IPS-NIHi7 (cell line): Measurements from ENCODE around the gene SERPINA3.
"Not testable (repeated sequence)": the region's sequence is repeated elsewhere in the genome, so short reads cannot be mapped to it uniquely, and the experiment has no call there.

Source experiments
- DNase-seq: peaks from one replicate; pipeline ENCODE4 v3.0.0; 2012; ENCODE audit warnings: mixed read lengths; ENCODE audit errors: extremely low spot score

The SERPINA3 gene

DNA sequence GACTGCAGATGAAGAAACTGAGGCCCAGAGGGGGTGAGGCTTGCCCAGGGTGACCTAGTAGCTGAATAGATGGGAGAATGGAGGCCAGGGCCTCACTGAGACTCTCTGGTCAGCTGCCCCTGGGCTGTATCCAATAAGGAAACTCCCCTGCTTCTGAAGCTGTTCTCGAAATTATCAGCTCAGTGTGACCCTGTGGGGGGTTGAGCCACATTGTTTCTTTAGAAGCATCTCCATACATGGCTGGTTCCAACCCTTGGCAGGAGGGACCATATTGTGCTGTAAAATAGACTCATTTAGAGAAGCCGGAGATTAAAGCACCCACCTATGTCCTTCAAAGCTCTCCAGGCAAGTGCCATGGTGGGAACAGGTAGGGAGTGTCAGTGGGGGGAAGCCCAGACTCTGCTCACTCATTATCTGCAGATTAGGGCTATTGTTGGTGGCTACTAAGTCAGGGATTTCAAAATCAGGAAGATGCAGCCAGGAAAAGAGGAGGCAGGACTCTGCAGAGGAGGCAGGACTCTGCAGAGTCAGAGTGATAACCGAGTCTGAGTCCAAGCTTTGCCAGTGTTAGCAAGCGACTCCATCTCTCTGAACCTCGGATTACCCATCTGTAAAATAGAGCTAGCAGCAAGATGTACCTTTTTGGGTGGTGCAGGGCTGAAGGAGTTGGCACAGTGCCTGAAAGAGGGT lies 27.5 kb upstream of the SERPINA3 start:
- no peak for DNase-seq

DNA sequence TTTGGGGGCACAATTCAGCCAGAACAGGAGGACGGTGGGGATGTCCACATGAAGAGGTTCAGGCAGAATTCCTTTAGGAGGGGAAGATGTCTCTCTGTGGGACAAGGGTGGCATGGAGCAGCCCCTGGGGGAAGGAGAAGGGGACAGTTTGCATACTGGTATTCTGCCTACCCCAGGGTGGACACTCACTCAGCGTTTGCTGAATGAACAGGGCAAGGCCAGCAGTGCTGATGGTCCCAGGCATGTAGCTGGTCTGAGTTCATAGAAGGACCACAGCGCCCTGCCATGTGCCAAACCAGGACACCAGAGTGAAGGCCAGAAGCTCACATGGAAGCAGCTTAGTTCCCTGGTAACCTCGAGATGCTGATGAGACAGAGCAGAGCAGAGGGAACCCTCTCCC lies 25.6 kb upstream of the SERPINA3 start:
- DNase-seq, result no peak

DNA sequence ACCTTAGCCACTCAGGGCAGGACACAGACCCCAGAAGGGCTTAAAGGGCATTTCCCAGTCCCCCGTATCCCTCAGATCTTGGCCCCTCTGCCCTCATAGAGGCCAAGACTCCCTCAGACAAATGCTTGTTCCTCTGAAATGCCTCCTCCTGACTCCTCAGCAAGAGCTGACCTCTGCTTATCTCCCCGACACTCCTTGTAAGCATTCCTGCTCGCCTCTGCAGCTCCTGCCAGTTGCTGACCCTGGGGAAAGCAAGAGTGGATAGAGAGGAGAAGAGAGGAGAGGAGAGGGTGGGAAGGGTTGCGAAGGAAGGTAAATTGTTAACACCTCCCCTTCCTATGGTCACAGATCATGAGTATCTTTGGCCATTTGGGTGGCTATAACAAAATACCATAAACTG lies 23.9 kb upstream of the SERPINA3 start:
- no peak for DNase-seq

DNA sequence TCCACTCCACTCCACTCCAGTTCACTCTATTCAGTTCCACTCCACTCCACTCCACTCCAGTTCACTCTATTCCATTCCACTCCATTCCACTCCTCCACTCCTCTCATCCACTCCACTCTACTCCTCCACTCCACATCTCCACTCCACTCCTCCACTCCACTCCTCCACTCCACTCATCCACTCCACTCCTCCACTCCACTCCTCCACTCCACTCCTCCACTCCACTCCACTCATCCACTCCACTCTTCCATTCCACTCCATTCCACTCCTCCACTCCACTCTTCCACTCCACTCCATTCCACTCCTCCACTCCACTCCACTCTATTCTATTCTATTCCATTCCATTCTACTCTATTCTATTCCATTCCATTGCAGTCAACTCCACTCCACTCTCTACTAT lies 21.1 kb upstream of the SERPINA3 start:
- no peak for DNase-seq

DNA sequence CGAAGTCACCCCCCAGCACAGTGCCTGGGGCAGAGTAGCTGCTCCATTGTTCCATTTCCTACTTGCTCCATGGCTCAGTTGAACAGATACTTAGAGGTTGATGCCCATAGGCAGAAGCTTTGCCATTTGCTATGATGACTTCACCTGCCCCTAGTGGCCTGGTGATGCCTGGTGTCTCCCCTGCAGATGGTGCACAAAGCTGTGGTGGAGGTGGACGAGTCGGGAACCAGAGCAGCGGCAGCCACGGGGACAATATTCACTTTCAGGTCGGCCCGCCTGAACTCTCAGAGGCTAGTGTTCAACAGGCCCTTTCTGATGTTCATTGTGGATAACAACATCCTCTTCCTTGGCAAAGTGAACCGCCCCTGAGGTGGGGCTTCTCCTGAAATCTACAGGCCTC lies 20.3 kb upstream of the SERPINA3 start:
- DNase-seq, result no peak

DNA sequence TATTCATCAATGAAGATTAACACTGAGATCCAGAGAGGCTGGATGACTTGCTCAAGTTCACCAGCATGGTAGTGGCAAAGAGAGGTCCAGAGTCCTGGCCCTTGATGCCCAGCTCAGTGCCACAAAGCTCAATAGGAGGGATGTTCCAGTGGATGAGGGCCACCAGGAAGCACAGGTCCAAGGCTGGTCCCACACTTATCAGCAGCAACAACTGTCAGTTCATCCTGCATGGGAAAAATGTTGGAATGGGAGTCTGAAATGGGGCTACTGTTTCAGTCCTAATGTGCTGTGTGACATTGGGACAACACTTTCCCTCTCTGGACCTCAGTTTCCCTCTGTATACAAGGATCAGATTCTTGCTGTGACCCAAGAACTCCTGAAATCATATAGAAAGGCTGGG lies 19.7 kb upstream of the SERPINA3 start:
- DNase-seq, result no peak

DNA sequence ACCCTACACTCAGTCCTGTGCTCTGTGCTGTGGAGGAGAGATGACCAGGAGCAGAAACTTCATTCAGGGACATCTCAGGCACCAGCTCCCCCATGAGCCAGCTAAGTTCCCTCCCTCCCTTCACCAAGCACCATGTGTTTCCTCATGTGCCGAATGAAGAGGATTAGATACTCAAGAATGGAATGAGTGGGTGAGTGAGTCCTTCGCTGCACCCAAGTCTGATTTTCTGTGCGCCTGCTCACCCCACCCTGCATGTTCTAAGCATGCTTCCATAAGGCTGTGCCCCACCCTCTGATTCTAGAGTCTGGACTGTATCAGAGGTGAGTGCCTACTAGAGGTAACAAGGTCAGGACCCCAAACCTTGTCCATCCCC lies 18.8 kb upstream of the SERPINA3 start:
- DNase-seq, result no peak

DNA sequence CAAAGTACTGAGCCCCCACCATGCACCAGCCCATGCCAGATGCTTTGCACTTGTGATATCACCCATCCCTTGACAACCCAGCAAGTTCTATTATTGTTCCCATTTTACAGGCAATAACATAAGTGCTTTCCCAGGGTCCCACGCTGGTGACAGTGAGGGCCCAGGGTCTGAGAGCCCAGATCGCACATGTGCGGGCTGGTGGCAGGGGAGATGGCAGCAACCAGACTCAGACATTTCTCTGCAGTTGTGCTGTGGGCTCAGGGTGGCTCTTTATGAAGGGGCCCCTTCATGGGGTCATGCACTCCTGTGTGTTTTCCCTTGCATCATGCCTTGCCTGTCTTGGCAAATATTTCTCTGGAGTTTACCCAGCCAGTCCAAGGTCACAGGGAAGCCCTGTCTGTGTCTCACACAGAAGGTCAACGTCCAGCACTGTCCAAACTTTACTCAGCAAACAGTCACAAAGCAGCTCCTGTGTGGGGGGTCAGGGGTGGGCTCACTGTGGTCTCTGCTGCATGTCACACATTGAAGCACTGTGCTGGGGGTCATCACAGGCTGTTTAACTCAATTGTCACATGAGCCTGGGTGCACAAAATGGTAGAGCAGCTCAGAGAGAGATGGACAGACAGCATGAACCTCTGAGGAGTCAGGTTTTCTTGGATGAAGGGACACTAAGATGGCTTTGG lies 18.3 kb upstream of the SERPINA3 start:
- DNase-seq, result no peak

DNA sequence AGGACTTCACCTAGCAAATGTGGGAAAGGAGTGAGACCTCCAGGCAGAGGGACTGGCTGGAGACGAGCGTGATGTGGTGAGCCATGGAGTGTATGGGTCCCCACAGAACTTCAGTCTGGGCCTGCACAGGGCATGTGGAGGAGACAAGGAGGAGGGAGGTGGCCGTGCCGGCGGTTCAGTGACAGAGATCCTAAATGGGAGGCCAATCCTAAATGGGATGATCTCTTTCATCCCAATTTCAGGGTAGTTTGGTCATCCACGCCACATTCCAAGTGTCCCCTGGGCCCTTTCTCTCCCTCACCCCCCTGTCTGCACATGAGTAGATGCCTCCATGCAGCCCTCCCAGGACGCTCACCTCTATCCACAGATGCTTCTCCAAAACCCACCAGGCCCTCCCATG lies 17.8 kb upstream of the SERPINA3 start:
- no peak for DNase-seq

DNA sequence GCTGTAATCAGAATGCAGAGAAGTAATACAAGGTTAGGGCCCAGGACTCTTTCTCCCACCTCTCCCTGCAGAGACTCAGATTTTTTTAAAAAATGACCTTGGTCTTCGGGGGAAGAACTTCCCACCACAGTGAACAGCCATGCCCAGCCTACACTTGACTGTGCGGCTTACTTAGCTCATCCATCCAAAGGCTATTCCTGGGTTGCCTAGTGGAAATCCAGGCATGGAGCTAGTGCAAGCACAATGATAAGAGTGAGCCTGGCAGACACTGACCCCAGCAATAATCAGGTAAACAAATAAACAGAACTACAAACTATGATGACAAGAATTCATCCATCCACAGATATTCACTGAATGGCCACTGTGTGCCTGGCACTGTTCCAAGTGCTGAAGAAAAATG lies 16.3 kb upstream of the SERPINA3 start:
- DNase-seq, result no peak

DNA sequence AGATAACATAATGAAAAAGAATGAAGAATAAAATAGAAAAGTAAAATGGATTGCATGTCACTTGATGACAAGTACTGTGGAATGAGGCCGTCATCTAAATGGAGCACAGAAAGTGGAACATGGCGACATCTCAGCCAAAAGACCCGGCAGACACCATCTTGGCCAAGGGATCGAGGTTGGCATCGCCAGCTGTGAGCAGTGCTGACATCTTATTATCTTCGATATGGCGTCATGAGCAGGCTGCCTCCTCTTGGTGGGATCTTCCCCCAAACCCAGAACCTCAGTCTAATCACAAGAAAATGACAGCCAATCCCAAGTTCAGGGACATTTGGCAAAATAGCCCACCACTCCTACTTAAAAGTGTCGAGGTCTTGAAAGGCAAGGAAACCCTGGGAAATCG lies 15.8 kb upstream of the SERPINA3 start:
- no peak for DNase-seq

DNA sequence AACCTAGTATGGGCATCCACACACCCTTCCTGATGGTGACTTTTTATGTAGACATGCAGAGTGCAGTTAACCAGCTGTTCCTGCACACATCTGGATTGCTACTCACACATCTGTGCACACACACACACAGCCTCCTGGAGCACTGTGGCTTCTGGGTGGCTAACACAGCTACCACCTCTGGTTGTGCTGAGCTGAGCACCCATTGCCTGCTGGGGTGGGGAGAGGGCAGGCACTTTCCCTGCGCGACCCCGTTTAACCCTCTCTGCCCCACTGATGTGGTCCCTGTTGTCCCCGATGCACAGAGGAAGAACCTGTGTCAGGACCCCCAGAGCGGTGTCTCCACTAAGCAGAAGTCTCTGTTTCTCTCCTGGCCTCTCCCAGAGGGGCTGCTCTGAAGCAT lies 14.4 kb upstream of the SERPINA3 start:
- DNase-seq, result no peak

DNA sequence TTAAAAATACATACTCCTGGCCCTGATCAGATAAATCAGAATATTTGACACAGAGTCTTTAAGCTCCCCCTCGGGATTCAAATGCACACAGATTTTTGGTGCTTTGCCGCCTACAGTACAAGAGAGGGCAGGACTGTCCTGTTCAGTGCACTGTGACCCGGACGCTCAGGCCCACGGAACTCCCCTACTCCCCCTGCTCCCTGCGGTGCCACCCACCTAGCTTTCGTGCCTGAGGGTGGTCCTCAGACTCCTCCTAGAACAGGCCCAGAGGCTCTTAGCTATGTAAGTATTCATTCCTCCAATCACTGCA lies 13.7 kb upstream of the SERPINA3 start:
- DNase-seq, result no peak

DNA sequence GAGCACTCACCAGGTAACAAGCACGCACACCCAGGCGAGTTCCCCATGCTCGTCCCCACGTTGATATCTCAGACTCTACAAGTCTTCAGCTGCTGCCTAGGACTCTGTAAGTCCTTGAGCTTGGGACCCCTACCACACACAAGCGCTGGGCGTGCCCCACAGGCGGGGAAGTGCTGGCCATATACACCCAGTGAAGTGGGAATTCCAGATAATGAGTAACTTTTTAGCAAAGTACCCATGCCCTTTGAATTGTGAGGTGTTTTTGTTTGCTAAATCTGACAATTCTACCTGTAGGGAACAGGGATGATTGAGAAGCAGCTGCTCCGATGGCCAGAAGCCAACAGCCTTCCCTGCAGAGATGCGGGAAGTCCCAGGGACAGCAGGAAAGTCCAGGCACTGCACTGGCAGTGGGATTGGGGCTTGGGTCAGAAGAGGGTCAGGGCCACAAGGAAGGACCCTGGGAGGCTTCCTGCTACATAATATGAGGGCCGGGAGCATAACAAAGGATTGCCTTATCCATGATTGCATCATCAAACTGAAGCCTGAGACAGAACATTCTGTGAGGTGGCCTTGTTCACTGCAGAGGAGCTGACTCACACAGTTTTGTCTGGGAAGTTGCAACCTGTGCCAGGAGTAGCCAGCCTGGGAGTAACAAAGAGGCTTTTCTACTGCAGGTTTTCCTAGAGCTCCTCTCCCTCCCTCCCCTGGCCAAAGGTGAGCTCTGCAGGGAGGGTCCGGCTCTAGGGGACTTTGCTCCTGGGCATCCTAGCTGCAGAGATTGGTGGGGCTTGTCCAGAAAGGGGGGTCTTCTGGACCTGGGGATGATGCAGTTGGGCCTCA lies 13.2 kb upstream of the SERPINA3 start:
- DNase-seq, result peak; percentile 41

DNA sequence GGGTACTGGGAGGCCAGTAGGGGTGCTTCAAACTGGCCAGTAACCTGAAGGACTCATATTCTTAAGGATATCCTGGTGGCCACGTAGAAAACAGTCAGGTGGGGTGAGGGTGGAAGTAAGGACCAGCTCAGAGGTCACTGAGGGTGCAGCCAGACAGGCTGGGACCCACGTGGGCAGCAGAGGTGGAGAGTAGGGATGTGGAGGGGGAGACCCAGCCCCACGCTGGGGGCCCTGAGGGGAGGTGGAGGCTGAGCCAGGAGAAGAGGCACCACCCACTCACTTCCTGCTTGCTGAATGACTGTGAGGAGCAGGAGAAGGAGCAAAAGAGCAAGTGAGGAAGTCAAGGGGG lies 12.6 kb upstream of the SERPINA3 start:
- no peak for DNase-seq

DNA sequence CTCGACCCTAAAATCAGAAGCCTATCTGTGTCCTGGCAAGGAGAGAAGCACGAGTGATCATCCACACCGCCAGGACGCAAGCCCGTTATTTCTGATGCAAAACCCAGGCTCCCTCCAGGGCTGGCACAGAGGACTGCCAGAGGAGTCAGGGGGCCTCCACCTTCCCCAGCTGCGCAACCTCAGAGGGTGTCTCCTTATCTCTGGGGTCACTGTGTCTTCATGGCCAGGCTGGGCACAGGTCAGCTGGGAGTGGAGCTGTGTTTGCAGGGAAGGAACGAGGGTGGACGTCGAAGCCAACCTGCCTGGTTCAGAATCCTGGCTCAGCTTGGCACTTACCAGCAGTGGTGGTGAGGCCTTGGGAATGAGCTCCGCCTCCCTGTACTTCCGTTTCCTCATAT lies 12.0 kb upstream of the SERPINA3 start:
- no peak for DNase-seq

DNA sequence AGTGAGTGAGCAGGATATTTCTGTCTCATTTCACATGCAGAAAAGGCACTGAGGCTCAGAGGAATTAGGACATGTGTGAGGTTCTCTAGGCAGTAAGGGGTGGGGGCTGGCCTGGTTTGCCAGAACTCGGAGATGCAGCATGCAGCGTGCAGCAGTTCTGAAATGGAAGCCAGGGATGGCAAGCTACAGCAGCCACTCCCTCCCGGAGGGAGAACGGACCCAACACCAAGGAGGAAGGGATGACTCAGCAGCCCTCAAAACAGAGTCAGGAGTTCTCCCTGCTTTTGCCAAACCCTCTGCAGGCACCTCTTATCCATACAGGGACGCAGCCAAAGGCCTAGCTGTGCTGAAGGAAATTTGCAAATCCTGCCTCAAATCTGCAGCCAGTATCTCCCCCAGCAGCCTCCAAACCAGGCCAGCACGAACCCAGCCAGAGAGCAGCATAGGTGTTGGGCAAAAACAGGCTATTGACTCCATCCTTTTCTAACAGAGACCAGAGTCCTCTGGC lies 10.3 kb upstream of the SERPINA3 start:
- peak; percentile 59 for DNase-seq

DNA sequence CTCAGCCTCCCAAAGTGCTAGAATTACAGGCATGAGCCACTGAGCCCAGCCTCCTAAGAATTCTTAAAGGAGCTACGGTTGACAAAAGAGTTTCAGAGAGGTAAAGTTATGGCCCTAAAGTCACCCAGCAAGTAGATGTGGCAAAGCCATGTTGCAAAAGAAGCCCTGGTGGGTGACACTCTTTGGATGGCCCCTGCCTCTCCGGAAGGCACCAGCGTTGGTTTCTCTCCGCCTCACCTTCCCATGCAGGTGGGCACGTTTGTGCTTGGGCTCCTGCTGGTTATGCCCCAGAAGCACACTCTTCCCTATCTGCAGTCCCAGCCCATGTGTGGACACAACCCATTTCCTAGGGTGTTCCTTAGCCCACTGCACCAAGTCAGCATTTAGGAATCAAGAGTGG lies 9.5 kb upstream of the SERPINA3 start:
- DNase-seq, result no peak

DNA sequence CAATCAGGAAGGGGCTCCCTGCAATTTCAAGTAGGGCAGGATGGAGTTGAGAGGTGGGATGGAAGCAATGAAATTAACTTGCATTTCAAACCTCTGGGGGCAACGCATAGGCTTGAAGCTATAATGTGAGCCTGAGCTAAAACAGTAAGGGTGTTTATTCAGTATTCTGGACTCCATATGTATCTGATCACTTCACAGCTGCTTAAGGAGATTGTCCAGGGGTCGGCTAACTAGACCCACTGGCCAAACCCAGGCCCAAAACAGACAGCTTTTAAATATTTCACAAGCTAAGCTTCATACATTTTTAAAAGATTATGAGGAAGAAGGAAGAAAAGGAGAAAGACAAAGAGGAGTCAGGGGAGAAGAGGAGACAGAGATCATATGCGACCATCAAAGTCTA lies 6.8 kb upstream of the SERPINA3 start:
- no peak for DNase-seq

DNA sequence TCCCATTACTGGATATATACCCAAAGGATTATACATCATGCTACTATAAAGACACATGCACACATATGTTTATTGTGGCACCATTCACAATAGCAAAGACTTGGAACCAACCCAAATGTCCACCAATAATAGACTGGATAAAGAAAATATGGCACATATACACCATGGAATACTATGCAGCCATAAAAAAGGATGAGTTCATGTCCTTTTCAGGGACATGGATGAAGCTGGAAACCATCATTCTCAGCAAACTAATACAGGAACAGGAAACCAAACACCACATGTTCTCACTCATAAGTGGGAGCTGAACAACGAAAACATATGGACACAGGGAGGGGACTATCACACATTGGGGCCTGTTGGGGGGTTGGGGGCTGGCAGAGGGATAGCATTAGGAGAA lies 3.2 kb upstream of the SERPINA3 start:
- not testable (repeated sequence) for DNase-seq

DNA sequence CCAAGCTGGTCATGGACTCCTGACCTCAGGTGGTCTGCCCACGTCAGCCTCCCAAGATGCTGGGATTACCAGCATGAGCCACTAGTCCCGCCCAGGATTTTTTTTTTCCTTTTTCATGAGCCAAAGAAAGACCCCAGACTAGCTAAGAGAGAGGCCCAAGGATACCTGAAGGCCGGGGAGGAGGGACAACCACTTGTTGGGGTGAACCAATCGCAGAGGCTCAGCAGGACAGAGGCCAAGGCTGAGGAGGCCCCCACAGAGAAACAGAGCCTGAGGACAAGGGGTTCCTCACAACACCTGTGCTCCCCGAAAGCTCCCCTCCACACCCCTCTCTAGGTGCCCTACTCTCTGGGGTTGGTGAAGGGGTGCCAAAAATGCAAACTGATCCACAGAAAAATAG lies 1.0 kb upstream of the SERPINA3 start:
- no peak for DNase-seq

DNA sequence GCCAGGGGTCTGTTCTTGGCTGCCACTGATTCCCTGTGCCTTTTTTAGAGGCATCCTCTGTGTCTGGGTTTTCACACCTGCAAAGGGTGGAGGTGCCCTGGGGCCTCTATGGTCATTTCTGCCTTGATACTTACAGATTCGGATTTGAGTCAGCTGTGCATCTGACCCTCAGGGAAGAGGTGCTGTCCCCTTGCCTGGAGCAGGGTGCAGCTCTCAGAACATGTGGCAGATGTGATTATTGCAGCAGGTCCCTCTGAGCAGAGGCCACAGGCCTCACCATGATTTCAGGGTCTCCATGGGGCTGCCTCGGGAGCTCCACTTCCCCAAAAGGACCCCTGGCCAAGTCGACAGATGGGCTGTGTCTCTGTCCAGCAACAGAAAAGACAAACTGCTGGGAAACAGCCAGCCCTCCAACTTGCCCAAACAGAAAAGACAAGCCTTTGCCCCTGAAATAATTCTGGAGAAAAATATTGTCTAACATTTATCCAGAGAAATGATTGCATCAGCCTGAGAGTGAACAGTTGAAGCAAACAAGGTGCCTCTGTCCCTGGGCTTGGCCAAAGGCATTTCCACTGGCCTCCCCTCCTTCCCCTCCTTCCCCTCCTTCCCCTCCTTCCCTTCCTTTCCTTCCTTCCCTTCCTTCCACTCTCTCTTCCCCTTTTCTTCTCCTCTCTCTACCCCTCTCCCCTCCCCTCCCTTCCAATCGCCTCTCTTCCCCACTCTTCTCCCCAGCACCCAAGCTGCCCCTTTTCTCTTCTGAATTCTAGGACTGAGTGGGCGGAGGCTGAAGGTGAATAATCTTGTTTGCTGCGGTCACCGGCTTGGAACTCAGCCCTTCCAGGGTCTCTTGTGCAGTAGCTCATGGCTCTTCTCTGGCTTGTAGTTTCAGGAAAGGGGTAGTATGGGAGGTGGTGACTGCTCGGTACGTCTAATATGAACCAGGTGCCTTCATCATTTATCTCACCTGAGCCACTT lies 676 bp downstream of the SERPINA3 start:
- no peak for DNase-seq
